Effector CD8-positive, alpha-beta T cell (primary cell): ENCODE results near the gene NAPB.
A peak's percentile ranks its signal among the peaks of the same experiment; 100 is the strongest.

Experiments
- DNase-seq: peaks from one replicate; lab custom pipeline; 2025; lab: John Stamatoyannopoulos, UW

Gene NAPB

DNA sequence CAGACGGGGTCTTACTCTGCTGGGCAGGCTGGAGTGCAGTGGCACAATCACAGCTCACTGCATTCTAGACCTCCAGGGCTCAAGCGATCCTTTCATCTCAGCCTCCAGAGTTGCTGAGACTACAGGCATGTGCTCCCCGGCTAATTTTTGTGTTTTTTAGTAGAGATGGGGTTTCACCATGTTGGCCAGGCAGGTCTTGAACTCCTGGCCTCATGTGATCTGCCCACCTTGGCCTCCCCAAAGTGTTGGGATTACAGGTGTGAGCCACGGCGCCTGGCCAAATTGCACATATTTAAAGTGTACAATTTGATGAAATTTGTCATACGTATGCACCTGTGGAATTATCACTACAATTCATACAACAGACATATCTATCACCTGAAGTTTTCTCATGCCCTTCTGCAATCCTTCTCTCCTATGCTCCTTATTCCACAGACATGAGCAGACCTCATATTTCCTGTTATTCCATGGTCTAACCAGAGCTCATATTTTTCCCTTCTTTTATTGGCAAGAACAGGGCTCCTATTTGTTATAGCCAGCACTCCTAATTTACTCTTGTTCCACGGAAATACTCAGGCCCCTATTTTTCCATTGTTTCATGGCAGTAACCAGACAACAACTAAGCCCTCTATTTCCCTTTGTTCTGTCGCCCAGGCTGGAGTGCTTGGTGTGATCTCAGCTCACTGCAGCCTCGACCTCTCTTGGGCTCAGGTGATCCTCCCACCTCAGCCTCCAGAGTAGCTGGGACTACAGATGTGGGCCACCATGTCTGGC is 16.0 kb upstream of the NAPB start:
- DNase-seq: no peak

DNA sequence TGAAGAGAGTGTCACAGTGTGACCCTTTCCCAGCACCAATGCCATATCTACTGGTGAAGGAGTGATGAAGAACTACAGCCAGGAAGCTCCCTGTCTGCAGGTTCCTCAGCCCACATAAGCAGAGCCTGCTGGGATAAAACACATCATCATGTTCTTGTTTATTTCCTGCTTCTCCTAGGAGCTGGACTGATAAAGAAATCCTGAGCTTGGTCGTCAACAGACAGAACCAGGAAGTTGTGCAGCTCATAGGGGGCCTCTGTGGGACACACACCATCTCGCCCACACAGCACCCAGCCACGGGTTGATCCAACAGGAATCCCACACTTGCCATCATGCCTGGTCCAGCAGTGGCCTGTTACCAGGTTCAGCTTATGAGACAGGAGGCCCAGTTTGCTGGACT is 15.4 kb upstream of the NAPB start:
- no peak for DNase-seq

GRCh38 chr20:23435626-23436539 is 14.6 kb upstream of the NAPB start:
- no peak for DNase-seq

GRCh38 chr20:23434521-23435313 is 13.4 kb upstream of the NAPB start:
- no peak for DNase-seq

DNA sequence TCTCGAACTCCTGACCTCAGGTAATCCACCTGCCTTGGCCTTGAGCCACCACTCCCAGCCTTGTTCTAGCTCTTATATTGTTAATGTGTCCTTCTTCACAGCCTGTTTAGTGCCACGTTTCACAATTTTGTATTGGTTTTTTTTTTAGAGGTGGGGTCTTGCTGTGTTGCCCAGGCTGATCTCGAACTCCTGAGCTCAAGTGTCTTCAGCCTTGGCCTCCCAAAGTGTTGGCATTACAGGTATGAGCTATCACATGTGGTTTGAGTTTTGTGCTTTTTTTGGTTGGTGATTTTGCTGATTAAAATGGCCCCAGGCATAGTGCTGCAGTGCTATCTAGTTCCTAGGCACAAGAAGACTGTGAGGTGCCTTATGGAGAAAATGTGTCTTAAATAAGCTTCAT is 12.3 kb upstream of the NAPB start:
- no peak for DNase-seq

- DNase-seq: no peak
These were observed 3.8 kb upstream of the NAPB start for GRCh38 chr20:23425129-23425528.

- DNase-seq: peak; percentile 27
These were observed 1.0 kb downstream of the NAPB start for GRCh38 chr20:23419995-23420901.

DNA sequence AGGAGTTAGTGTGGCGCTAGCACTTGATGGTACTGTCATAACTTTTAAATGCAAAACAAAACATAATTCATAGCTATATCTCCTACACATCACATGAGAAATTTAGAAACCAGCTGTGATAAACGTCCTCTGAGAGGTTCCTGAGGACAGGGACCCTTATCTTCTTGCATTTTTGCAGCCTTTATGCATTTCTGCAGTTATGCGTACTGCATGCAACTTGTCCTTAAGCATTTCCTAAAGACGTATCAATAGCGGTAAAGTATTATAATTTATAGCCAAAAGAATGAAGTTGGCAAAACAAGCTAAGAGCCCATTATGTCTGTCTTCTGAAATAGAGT is 1.7 kb downstream of the NAPB start:
- no peak for DNase-seq

DNA sequence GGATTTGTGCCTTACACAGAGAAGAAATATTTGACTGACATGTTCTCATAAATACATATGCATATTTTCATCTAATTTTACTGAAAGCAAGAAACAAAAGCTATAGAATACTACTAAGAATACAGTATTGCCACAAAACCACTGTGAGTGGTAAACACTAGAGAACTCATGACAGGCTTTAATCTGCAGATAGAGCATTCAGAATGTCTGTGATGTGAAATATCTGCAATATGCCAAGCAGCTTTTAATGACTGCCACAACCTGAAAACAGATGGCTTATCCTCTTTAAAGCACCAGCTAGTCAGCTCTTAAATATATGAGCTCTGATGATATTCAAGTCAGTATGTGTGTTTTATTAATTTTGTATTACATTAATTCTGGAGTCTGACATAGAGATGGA is 3.4 kb downstream of the NAPB start:
- no peak for DNase-seq

DNA sequence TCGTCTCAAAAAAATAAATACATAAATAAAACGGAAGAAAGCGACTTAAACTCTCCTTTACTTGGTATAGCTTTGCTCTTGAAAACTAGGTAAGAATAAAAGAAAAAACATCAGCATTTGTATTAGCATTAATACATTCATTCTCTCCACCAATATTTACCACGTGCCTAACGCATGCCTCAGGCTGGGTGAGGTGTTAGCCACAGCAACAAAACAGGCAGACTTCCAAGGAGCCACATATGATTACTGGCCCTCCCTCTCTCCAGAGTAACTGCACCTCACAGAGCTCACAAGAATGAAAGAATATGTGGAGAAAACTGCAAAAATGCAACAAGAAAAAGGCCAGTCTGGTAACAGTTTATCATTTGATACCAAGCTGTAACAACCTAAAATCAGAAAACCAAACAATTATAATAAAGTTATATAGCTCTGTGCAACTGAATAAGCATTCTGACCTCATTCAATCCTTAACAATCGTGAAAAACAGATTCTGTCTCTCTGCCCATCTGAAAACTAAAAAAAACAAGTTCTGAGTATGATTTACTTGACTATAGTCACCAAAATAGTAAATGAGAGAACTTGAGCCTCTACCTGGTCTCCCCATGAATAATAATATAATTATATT is 5.2 kb downstream of the NAPB start:
- no peak for DNase-seq

DNA sequence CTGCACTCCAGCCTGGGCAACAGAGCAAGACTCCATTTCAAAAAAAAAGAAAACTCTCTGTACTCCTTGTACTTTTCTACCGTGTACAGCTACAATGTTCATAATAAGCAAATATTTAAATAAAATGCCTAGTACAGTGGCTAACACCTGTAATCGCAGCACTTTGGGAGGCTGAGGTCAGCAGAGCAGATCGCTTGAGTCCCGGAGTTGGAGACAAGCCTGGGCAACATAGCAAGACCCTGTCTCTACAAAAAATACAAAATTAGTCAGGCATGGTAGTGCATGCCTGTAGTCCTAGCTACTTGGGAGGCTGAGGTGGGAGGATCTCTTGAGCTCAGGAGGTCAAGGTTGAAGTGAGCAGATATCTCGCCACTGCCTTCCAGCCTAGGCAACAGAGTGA is 5.7 kb downstream of the NAPB start:
- no peak for DNase-seq

GRCh38 chr20:23414526-23415188 is 6.6 kb downstream of the NAPB start:
- DNase-seq: no peak

- no peak for DNase-seq
These were observed 7.3 kb downstream of the NAPB start for GRCh38 chr20:23413862-23414422.

DNA sequence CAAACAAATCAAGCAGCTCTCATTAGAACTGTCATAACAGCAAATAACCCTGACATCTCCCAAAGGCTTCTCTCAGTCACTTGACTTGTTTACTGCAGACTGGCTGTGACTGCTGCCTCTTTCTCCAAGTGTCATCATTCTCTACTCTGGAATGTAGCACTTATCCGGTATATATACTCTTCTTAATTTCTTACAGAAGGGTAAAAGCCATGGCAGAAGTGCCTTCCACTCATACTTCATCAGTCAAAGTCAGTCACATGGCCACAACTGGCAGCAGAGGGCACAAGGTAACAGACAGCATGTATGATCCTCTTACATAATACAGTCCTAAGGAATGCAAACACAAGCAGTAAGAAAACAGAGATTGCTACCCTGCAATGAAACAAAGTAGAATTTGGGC is 9.3 kb downstream of the NAPB start:
- no peak for DNase-seq

- DNase-seq: no peak
These were observed 10.2 kb downstream of the NAPB start for GRCh38 chr20:23410916-23411695.

DNA sequence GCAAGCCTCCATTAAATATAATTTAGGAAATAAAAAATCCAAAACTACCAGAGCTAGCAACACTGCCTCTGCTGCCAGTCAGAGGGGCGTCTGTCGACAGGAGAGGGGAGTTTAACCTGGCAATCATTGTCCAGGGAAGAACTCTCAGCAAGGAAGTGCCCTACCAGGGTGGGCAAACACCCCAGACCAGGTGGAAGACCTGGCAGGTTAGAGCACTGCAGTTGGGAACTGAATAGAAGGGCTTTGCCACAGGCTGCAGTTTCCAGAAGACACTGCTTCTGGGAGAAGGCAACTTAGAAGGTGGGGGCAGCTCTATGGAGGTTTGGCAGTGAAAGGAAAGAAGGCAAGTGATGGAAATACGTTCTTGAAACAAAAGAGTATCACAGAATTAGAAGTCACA is 11.5 kb downstream of the NAPB start:
- DNase-seq: no peak

DNA sequence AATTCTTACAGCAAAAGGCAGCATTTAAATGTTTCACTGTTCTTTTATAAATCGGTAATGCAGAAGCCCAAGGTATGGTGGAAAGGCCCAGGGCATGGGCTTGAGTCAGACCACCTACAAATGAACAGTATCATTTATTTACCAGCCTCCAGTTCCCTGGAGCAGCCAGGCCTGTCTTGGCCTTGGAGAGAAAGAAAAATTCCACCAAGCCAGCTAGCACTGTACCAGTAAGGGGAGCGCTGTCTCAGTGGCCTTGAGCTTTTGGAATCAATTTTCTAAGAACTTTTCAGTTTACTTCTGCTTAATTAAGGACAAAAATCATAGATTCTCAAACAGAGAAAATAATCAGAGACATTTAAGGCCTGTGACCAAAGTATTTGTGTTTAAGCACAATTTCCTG is 12.3 kb downstream of the NAPB start:
- DNase-seq: no peak

DNA sequence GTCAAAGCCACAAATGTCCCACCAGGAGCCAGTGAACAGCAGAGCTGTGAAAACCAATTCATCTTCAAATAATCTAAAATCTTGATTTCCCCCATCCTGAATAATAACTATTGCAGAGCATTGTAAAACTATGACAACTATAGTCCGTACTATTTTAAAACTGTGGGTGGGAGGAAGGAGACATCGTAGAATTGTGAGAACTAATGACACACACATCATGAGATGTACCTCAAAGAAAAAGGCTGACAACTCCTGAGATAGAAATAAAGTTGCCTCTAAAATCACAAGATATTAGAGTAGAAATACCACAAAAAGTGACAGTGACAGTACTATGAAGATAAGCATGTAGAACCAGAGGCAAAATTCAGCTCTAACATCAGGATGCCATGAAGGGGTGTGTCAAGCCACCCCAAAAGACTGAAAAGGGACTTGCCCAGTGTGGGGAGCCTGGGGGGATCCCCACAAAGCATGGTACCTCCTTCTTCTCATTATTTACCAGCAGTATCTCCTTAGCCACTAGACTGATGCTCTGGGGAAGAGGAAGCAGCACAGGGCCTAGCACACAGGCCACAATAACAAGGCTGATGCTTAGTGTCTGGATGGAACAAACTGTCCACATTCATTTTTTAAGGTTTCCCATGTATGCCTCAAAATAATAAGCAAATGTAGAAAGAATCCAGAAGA is 13.4 kb downstream of the NAPB start:
- DNase-seq: no peak

DNA sequence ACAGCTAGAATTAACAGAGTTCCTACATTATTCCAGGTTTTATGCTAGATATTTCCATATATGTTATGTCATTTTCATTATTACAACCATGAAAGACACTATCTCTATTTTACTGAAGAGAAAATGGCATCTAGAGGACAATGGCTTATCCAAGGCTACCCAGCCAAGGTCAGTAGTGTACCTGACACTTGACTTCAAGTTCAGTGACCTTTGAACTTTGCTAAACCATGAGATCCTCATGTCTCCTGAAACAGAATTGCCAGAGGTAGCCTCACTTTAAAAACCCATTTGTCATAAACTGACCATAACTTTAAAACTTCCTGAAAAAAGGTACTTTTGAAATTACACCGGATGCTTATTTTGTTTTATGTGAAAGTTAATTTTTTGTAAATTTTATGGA is 14.4 kb downstream of the NAPB start:
- no peak for DNase-seq
